ENCODE results near the gene XIRP2. TPM values are rescaled to one million over a fixed set of nuclear protein-coding genes. Genes with fewer than 3 reads are reported as not detected.

The XIRP2 gene
- total RNA-seq, 1 experiment from 2014 or later, result not detected

DNA sequence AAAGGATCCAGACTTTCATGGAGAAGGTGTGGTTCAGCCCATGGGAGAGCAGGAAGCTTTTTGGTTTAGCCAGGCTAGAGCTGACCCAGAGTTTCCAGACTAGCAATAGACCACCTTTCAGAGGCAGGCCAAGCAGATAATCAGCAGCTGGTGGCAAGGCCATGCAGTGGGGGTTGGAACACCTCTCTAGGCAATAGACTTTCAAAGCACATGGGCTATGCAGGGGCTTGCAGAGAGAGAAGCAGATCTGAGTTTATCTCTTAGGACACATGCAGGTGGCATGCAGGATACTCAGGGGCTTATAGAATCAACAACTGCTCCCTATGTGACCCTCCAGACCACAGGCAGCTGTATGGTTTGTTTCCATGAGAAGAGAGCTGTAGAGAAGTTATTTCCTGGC, 9.4 kb downstream of the XIRP2 start:
- ChIA-PET CTCF (no interaction called here), POLR2A (no interaction called here), RAD21 (ENCODE audit: low non-redundant PET in 1 of 2, low total read pairs in 2 of 2, uncharacterized antibody in 2 of 2, unreplicated experiment in 2 of 2) (no interaction called here)
- no peaks in the 10 kb centered on the region; a peak in 1 of 4 replicates for H3K9me3 ChIP-seq (ENCODE audit: control insufficient read depth in 1 of 2, insufficient read depth in 1 of 2, low read depth in 1 of 2, low read length in 2 of 2)
- ATAC-seq, result no peak
- no peak overlapping the region for H3K4me2 ChIP-seq (ENCODE audit: low read length)
- H3K27me3 ChIP-seq (ENCODE audit: insufficient read depth, low read length), result no peaks in the 10 kb centered on the region
- no peaks in the 10 kb centered on the region for H3K9me2 ChIP-seq (ENCODE audit: insufficient read depth)
- BruUV-seq (replicated peaks), result no TSS peak
- no peaks in the 10 kb centered on the region; the same call in 1 of the 2 replicates for H4K20me1 ChIP-seq (ENCODE audit: insufficient read depth)
- H3K4me1 ChIP-seq (ENCODE audit: control insufficient read depth in 1 of 2, insufficient read depth in 2 of 2, low read length in 2 of 2), result no peaks in the 10 kb centered on the region
- H3K27ac ChIP-seq (ENCODE audit: low read depth, low read length), result no peak overlapping the region
- intact Hi-C loops (cut with micrococcal nuclease), result no loop called here
- no peak overlapping the region for H2AFZ ChIP-seq (ENCODE audit: low read depth, low read length, poor library complexity, severe bottlenecking)
- TF ChIP-seq POLR2A (IDR thresholded peaks at IDR 0.05; ENCODE audit: borderline replicate concordance, extremely low read depth, insufficient read depth, insufficient read length), result no peak
- H3K36me3 ChIP-seq (ENCODE audit: control insufficient read depth in 1 of 2, insufficient read depth in 2 of 2, low read length in 2 of 2), result no peaks in the 10 kb centered on the region
- H3K9ac ChIP-seq (ENCODE audit: low read length), result no peak overlapping the region
- H3K79me2 ChIP-seq (ENCODE audit: insufficient read depth, low read length), result no peaks in the 10 kb centered on the region
- DNase-seq (ENCODE audit: low read depth, low spot score), result no peak
- no peak overlapping the region for H3K4me3 ChIP-seq (replicated peaks in 1 of 2; ENCODE audit: low read depth in 1 of 2, low read length in 2 of 2)

DNA sequence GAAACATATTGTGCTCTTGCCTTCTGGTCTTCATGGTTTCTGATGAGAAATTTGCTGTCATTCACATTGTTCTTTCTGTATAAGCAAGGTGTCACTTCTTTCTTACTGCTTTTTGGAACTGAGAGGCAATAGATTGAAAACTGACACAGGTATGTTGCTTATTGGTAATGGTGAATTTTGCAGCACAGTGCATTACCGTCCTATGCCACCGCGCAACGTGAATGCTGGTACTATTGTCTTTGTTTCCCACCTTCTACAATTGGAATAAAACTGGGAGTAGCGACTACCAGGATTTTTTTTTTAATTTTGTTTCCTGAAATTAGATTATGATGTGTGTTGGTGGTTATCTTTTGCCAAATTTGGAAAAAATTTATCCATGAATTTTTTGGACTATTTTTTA, 11.4 kb downstream of the XIRP2 start:
- H3K4me3 ChIP-seq (replicated peaks in 1 of 2; ENCODE audit: low read depth in 1 of 2, low read length in 2 of 2), result no peak overlapping the region
- RAD21 ChIA-PET (ENCODE audit: low non-redundant PET in 1 of 2, low total read pairs in 2 of 2, uncharacterized antibody in 2 of 2, unreplicated experiment in 2 of 2), result no interaction called here
- no peaks in the 10 kb centered on the region for H3K9me2 ChIP-seq (ENCODE audit: insufficient read depth)
- H3K27ac ChIP-seq (ENCODE audit: low read depth, low read length), result no peak overlapping the region
- CTCF ChIA-PET, result no interaction called here
- H3K36me3 ChIP-seq (ENCODE audit: control insufficient read depth in 1 of 2, insufficient read depth in 2 of 2, low read length in 2 of 2), result no peaks in the 10 kb centered on the region
- intact Hi-C loops (cut with micrococcal nuclease), result no loop called here
- H3K4me1 ChIP-seq (ENCODE audit: control insufficient read depth in 1 of 2, insufficient read depth in 2 of 2, low read length in 2 of 2), result no peaks in the 10 kb centered on the region
- no peaks in the 10 kb centered on the region for H3K27me3 ChIP-seq (ENCODE audit: insufficient read depth, low read length)
- no TSS peak for BruUV-seq (replicated peaks)
- ATAC-seq, result no peak
- H2AFZ ChIP-seq (ENCODE audit: low read depth, low read length, poor library complexity, severe bottlenecking), result no peak overlapping the region
- H3K4me2 ChIP-seq (ENCODE audit: low read length), result no peak overlapping the region
- no peaks in the 10 kb centered on the region for H3K79me2 ChIP-seq (ENCODE audit: insufficient read depth, low read length)
- POLR2A ChIA-PET, result no interaction called here
- no peaks in the 10 kb centered on the region; a peak in 1 of 4 replicates for H3K9me3 ChIP-seq (ENCODE audit: control insufficient read depth in 1 of 2, insufficient read depth in 1 of 2, low read depth in 1 of 2, low read length in 2 of 2)
- no peaks in the 10 kb centered on the region; the same call in 1 of the 2 replicates for H4K20me1 ChIP-seq (ENCODE audit: insufficient read depth)
- no peak for DNase-seq (ENCODE audit: low read depth, low spot score)
- H3K9ac ChIP-seq (ENCODE audit: low read length), result no peak overlapping the region
- no peak for TF ChIP-seq JUND (IDR thresholded peaks at IDR 0.05)
- no peak for TF ChIP-seq CBX3 (IDR thresholded peaks at IDR 0.05; ENCODE audit: low read depth)
- no peak for TF ChIP-seq EZH2phosphoT487 (IDR thresholded peaks at IDR 0.05; ENCODE audit: borderline replicate concordance)
- TF ChIP-seq FOSL1 (IDR thresholded peaks at IDR 0.05; ENCODE audit: low read depth), result no peak
- TF ChIP-seq, protein P1, sequence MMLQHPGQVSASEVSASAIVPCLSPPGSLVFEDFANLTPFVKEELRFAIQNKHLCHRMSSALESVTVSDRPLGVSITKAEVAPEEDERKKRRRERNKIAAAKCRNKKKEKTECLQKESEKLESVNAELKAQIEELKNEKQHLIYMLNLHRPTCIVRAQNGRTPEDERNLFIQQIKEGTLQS (IDR thresholded peaks at IDR 0.05), result no peak
- TF ChIP-seq, protein P2, sequence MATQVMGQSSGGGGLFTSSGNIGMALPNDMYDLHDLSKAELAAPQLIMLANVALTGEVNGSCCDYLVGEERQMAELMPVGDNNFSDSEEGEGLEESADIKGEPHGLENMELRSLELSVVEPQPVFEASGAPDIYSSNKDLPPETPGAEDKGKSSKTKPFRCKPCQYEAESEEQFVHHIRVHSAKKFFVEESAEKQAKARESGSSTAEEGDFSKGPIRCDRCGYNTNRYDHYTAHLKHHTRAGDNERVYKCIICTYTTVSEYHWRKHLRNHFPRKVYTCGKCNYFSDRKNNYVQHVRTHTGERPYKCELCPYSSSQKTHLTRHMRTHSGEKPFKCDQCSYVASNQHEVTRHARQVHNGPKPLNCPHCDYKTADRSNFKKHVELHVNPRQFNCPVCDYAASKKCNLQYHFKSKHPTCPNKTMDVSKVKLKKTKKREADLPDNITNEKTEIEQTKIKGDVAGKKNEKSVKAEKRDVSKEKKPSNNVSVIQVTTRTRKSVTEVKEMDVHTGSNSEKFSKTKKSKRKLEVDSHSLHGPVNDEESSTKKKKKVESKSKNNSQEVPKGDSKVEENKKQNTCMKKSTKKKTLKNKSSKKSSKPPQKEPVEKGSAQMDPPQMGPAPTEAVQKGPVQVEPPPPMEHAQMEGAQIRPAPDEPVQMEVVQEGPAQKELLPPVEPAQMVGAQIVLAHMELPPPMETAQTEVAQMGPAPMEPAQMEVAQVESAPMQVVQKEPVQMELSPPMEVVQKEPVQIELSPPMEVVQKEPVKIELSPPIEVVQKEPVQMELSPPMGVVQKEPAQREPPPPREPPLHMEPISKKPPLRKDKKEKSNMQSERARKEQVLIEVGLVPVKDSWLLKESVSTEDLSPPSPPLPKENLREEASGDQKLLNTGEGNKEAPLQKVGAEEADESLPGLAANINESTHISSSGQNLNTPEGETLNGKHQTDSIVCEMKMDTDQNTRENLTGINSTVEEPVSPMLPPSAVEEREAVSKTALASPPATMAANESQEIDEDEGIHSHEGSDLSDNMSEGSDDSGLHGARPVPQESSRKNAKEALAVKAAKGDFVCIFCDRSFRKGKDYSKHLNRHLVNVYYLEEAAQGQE (IDR thresholded peaks at IDR 0.05; ENCODE audit: low read depth), result no peak
- no peak for TF ChIP-seq POLR2AphosphoS5 (IDR thresholded peaks at IDR 0.05; ENCODE audit: low read depth, low read length)
- TF ChIP-seq SRF (IDR thresholded peaks at IDR 0.05; ENCODE audit: low read depth), result no peak
